ENCODE measurements around the gene CDX1.

DNA sequence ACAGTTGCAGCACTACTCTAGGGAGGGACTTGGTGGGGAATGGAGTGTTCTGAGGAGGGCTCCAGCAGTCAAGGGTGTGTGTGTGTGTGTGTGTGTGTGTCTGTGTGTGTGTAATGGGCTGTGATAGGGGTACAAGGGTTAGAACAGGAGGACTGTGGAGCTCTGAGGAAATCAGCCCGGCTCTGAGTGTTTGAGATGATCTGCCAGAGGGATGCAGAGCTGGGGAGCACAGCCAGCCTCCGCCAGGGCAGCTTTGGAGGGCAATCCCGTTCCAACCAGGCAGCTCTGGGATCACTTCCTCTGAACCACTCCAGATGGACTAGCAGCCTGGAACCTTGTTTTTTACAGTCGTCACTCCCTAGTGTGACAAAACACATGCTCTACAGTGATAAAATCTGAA is 20.3 kb downstream of the CDX1 start:
- no peak for TF ChIP-seq POLR2A (IDR thresholded peaks at IDR 0.05)
- TF ChIP-seq, protein P1, sequence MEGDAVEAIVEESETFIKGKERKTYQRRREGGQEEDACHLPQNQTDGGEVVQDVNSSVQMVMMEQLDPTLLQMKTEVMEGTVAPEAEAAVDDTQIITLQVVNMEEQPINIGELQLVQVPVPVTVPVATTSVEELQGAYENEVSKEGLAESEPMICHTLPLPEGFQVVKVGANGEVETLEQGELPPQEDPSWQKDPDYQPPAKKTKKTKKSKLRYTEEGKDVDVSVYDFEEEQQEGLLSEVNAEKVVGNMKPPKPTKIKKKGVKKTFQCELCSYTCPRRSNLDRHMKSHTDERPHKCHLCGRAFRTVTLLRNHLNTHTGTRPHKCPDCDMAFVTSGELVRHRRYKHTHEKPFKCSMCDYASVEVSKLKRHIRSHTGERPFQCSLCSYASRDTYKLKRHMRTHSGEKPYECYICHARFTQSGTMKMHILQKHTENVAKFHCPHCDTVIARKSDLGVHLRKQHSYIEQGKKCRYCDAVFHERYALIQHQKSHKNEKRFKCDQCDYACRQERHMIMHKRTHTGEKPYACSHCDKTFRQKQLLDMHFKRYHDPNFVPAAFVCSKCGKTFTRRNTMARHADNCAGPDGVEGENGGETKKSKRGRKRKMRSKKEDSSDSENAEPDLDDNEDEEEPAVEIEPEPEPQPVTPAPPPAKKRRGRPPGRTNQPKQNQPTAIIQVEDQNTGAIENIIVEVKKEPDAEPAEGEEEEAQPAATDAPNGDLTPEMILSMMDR (IDR thresholded peaks at IDR 0.05): no peak
